Parathyroid adenoma (tissue), 2 donors: ENCODE results near the gene ASIC3.

Experiments used
- H2AFZ ChIP-seq: fragments of 300-600 bp; sonication (generic); one replicate; pipeline ENCODE4 v1.7.0; 2017; ENCODE audit warnings: antibody characterized with exemption, mild to moderate bottlenecking
- H3K27ac ChIP-seq: fragments of 300-600 bp; sonication (generic); one replicate; pipeline ENCODE4 v1.7.0; 2017
- H3K27me3 ChIP-seq: fragments of 300-600 bp; sonication (generic); one replicate; pipeline ENCODE4 v1.7.0; 2017; ENCODE audit warnings: low read length; ENCODE audit not compliant: control insufficient read depth, insufficient read depth
- H3K36me3 ChIP-seq: fragments of 300-600 bp; sonication (generic); one replicate; pipeline ENCODE4 v1.7.0; 2017; ENCODE audit warnings: low read length; ENCODE audit not compliant: control insufficient read depth, insufficient read depth
- H3K4me1 ChIP-seq: fragments of 300-600 bp; sonication (generic); one replicate; pipeline ENCODE4 v1.7.0; 2017; ENCODE audit warnings: control low read depth
- H3K4me2 ChIP-seq: fragments of 300-600 bp; sonication (generic); one replicate; pipeline ENCODE4 v1.7.0; 2017; ENCODE audit warnings: low read length
- H3K4me3 ChIP-seq: fragments of 300-600 bp; sonication (generic); one replicate; pipeline ENCODE4 v1.7.0; 2017; ENCODE audit warnings: low read depth, low read length
- H3K79me2 ChIP-seq: fragments of 300-600 bp; sonication (generic); one replicate; pipeline ENCODE4 v1.7.0; 2017; ENCODE audit warnings: control low read depth
- H3K9ac ChIP-seq: fragments of 300-600 bp; sonication (generic); one replicate; pipeline ENCODE4 v1.7.0; 2017; ENCODE audit warnings: mild to moderate bottlenecking
- H3K9me3 ChIP-seq: fragments of 300-600 bp; sonication (generic); one replicate; pipeline ENCODE4 v1.7.0; 2017; ENCODE audit warnings: low read length; ENCODE audit not compliant: control insufficient read depth
- CTCF ChIP-seq: fragments of 300-600 bp; sonication (generic); IDR thresholded peaks from one replicate; pipeline ENCODE4 v1.7.0; 2017; ENCODE audit warnings: antibody characterized with exemption, mild to moderate bottlenecking
- donor health status: primary hyperparathyroidism.

The ASIC3 gene

GRCh38 chr7:151068069-151068773 lies 19.9 kb downstream of the ASIC3 start:
- no peak overlapping the region for H2AFZ ChIP-seq
- no peak for TF ChIP-seq CTCF
- peak overlapping the region; percentile 100 for H3K27ac ChIP-seq
- H3K79me2 ChIP-seq: peaks cover 3% of the 10 kb centered on the region
- no peak overlapping the region for H3K4me2 ChIP-seq
- H3K36me3 ChIP-seq: no peaks in the 10 kb centered on the region
- no peaks in the 10 kb centered on the region for H3K27me3 ChIP-seq
- H3K9me3 ChIP-seq: no peaks in the 10 kb centered on the region
- H3K4me3 ChIP-seq: no peak overlapping the region
- H3K4me1 ChIP-seq: peaks cover 45% of the 10 kb centered on the region
- H3K9ac ChIP-seq: no peak overlapping the region

GRCh38 chr7:151069841-151070573 lies 21.7 kb downstream of the ASIC3 start:
- H3K27me3 ChIP-seq: no peaks in the 10 kb centered on the region
- H3K4me2 ChIP-seq: no peak overlapping the region
- H3K9ac ChIP-seq: no peak overlapping the region
- peaks cover 29% of the 10 kb centered on the region for H3K4me1 ChIP-seq
- H3K36me3 ChIP-seq: no peaks in the 10 kb centered on the region
- TF ChIP-seq CTCF: no peak
- no peak overlapping the region for H3K4me3 ChIP-seq
- peaks cover 3% of the 10 kb centered on the region for H3K79me2 ChIP-seq
- no peaks in the 10 kb centered on the region for H3K9me3 ChIP-seq
- H3K27ac ChIP-seq: no peak overlapping the region
- no peak overlapping the region for H2AFZ ChIP-seq

GRCh38 chr7:151070574-151070960 lies 22.2 kb downstream of the ASIC3 start:
- H2AFZ ChIP-seq: no peak overlapping the region
- no peak overlapping the region for H3K4me3 ChIP-seq
- H3K36me3 ChIP-seq: no peaks in the 10 kb centered on the region
- no peaks in the 10 kb centered on the region for H3K27me3 ChIP-seq
- peaks cover 25% of the 10 kb centered on the region for H3K4me1 ChIP-seq
- no peak overlapping the region for H3K27ac ChIP-seq
- H3K79me2 ChIP-seq: peaks cover 3% of the 10 kb centered on the region
- H3K9ac ChIP-seq: no peak overlapping the region
- no peak for TF ChIP-seq CTCF
- H3K4me2 ChIP-seq: no peak overlapping the region
- H3K9me3 ChIP-seq: no peaks in the 10 kb centered on the region

- H3K36me3 ChIP-seq: no peaks in the 10 kb centered on the region
- H3K27ac ChIP-seq: no peak overlapping the region
- no peak overlapping the region for H3K9ac ChIP-seq
- H3K4me1 ChIP-seq: peaks cover 18% of the 10 kb centered on the region
- TF ChIP-seq CTCF: no peak
- H3K27me3 ChIP-seq: no peaks in the 10 kb centered on the region
- H3K9me3 ChIP-seq: no peaks in the 10 kb centered on the region
- no peak overlapping the region for H3K4me3 ChIP-seq
- H2AFZ ChIP-seq: no peak overlapping the region
- no peak overlapping the region for H3K4me2 ChIP-seq
- H3K79me2 ChIP-seq: peaks cover 3% of the 10 kb centered on the region
Measured at GRCh38 chr7:151071032-151071866, 22.9 kb downstream of the ASIC3 start.
